BLaER1 (cell line): Measurements from ENCODE around the gene AKT1.

Experiments
- H3K27ac ChIP-seq: shearing (Covaris generic); formaldehyde crosslinking; 2 replicates; pipeline ENCODE4 v1.8.1; 2022
- H3K27me3 ChIP-seq: shearing (Covaris generic); formaldehyde crosslinking; 2 replicates; pipeline ENCODE4 v1.8.1; 2022
- H3K36me3 ChIP-seq: shearing (Covaris generic); formaldehyde crosslinking; 2 replicates; pipeline ENCODE4 v1.8.1; 2022
- H3K4me1 ChIP-seq: shearing (Covaris generic); formaldehyde crosslinking; 2 replicates; pipeline ENCODE4 v1.8.1; 2022
- H3K4me2 ChIP-seq: shearing (Covaris generic); formaldehyde crosslinking; 2 replicates; pipeline ENCODE4 v1.8.1; 2022
- H3K4me3 ChIP-seq: shearing (Covaris generic); formaldehyde crosslinking; 2 replicates; pipeline ENCODE4 v1.8.1; 2022
- H3K9ac ChIP-seq: shearing (Covaris generic); formaldehyde crosslinking; 2 replicates; pipeline ENCODE4 v1.8.1; 2022
- H3K9me3 ChIP-seq: shearing (Covaris generic); formaldehyde crosslinking; 2 replicates; pipeline ENCODE4 v1.8.1; 2022
- H4K20me1 ChIP-seq: shearing (Covaris generic); formaldehyde crosslinking; 2 replicates; pipeline ENCODE4 v1.8.1; 2022
- Cebpa-rat ChIP-seq: shearing (Covaris generic); IDR thresholded peaks from 2 replicates; pipeline ENCODE4 v1.8.1; 2022

AKT1 gene

GRCh38 chr14:104805941-104806624, 10.5 kb upstream of the AKT1 start:
- H3K4me3 ChIP-seq, result no peak overlapping the region
- no peaks in the 10 kb centered on the region for H3K9me3 ChIP-seq
- H3K9ac ChIP-seq, result 0 out of 2 replicates have a peak overlapping the region, but pooled peaks have one; percentile 30
- H3K27me3 ChIP-seq, result no peaks in the 10 kb centered on the region
- H3K36me3 ChIP-seq, result peaks cover 1% of the 10 kb centered on the region; the same call in 1 of the 2 replicates
- H4K20me1 ChIP-seq, result peaks cover 45% of the 10 kb centered on the region
- peak overlapping the region; percentile 98 for H3K4me2 ChIP-seq
- peaks cover 52% of the 10 kb centered on the region for H3K4me1 ChIP-seq
- peak overlapping the region; percentile 45; the same call in 1 of the 2 replicates for H3K27ac ChIP-seq
- TF ChIP-seq Cebpa-rat, result no peak

DNA sequence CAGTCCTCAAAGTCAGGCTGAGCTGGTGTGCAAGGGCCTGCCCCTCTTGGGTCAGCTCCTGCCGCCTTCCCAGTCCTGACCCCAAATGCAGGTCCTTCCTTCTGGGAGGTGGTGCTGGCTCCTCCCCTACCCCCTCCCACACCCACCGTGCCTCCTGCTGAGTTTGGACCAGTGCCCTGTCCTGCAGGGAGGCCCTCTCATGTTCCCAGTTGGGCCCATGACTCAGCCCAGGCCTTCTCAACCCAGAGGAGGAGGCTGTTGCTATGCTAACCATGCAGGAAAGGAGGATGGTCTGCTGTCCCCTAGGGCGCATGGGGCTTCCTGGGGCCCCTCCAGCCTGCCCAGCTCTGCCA, 9.8 kb upstream of the AKT1 start:
- TF ChIP-seq Cebpa-rat, result no peak
- Histone ChIP-seq H3K4me2 (peak overlapping the region; percentile 98), H3K36me3 (no peaks in the 10 kb centered on the region), H3K9ac (peak overlapping the region; percentile 30; the same call in 1 of the 2 replicates), H3K27me3 (no peaks in the 10 kb centered on the region), H3K4me3 (no peak overlapping the region), H3K27ac (peak overlapping the region; percentile 45), H3K4me1 (peaks cover 53% of the 10 kb centered on the region), H4K20me1 (peaks cover 45% of the 10 kb centered on the region), H3K9me3 (no peaks in the 10 kb centered on the region)

DNA sequence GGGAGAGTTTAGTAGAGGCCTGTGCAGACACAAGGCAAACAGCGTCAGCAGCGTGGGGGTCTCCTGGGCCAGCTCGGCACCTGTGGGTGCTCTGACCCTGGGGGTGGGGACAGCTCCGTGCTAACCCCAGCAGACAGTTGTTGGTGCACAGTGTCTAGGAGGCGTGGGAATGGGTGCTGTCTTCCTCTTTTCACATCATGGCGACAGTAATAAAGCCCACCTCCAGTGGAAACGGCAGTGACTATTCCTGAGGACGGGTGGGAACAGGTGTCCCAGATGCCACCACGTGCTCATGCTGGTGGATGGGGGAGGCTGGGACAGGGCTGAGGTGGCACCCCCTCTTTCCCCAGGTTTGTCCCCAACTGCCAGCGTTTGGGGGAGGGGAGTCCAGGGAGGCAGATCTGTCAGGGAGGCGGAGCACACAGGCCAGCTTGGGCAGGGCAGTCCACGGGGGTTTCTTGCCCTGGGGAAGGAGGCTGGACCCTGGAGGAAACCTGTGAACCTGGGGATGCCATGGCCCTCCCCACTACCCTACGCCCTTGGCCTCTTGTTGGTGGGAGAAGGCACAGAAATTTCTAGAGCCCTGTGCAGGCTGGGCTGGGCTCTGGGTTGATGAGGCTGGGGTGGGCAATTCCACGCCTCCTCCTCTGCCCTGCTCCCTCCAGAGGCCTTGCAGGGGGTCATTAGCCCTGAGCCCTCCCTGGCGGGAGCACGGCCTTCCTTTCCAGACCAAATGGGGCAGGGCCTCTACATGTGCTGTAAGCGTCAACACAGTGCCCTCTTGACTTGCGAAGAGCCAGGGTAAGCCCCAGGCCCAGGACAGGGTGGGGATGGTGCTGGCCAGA, 9.2 kb upstream of the AKT1 start:
- H3K27me3 ChIP-seq, result no peaks in the 10 kb centered on the region; the same call in 1 of the 2 replicates
- H3K9me3 ChIP-seq, result no peaks in the 10 kb centered on the region
- peaks cover 45% of the 10 kb centered on the region for H4K20me1 ChIP-seq
- peak overlapping the region; percentile 45 for H3K27ac ChIP-seq
- H3K4me3 ChIP-seq, result peak overlapping the region; percentile 15; the same call in 1 of the 2 replicates
- H3K36me3 ChIP-seq, result no peaks in the 10 kb centered on the region
- H3K9ac ChIP-seq, result peak overlapping the region; percentile 30
- peak overlapping the region; percentile 98 for H3K4me2 ChIP-seq
- peaks cover 57% of the 10 kb centered on the region for H3K4me1 ChIP-seq
- no peak for TF ChIP-seq Cebpa-rat

GRCh38 chr14:104803912-104804410, 8.4 kb upstream of the AKT1 start:
- peak overlapping the region; percentile 45; the same call in 1 of the 2 replicates for H3K27ac ChIP-seq
- no peaks in the 10 kb centered on the region for H3K36me3 ChIP-seq
- H4K20me1 ChIP-seq, result peaks cover 45% of the 10 kb centered on the region
- H3K9me3 ChIP-seq, result no peaks in the 10 kb centered on the region
- H3K4me1 ChIP-seq, result peaks cover 65% of the 10 kb centered on the region
- peaks cover 3% of the 10 kb centered on the region; the same call in 1 of the 2 replicates for H3K27me3 ChIP-seq
- TF ChIP-seq Cebpa-rat, result no peak
- 0 out of 2 replicates have a peak overlapping the region, but pooled peaks have one; percentile 25 for H3K9ac ChIP-seq
- H3K4me2 ChIP-seq, result peak overlapping the region; percentile 98
- peak overlapping the region; percentile 15; the same call in 1 of the 2 replicates for H3K4me3 ChIP-seq

GRCh38 chr14:104803280-104803911, 7.8 kb upstream of the AKT1 start:
- H4K20me1 ChIP-seq, result peaks cover 45% of the 10 kb centered on the region
- no peaks in the 10 kb centered on the region for H3K9me3 ChIP-seq
- H3K4me1 ChIP-seq, result peaks cover 70% of the 10 kb centered on the region
- H3K4me2 ChIP-seq, result peak overlapping the region; percentile 98
- no peak overlapping the region for H3K4me3 ChIP-seq
- no peak overlapping the region for H3K27ac ChIP-seq
- H3K27me3 ChIP-seq, result peaks cover 9% of the 10 kb centered on the region; the same call in 1 of the 2 replicates
- H3K9ac ChIP-seq, result peak overlapping the region; percentile 29; the same call in 1 of the 2 replicates
- no peaks in the 10 kb centered on the region for H3K36me3 ChIP-seq
- no peak for TF ChIP-seq Cebpa-rat

DNA sequence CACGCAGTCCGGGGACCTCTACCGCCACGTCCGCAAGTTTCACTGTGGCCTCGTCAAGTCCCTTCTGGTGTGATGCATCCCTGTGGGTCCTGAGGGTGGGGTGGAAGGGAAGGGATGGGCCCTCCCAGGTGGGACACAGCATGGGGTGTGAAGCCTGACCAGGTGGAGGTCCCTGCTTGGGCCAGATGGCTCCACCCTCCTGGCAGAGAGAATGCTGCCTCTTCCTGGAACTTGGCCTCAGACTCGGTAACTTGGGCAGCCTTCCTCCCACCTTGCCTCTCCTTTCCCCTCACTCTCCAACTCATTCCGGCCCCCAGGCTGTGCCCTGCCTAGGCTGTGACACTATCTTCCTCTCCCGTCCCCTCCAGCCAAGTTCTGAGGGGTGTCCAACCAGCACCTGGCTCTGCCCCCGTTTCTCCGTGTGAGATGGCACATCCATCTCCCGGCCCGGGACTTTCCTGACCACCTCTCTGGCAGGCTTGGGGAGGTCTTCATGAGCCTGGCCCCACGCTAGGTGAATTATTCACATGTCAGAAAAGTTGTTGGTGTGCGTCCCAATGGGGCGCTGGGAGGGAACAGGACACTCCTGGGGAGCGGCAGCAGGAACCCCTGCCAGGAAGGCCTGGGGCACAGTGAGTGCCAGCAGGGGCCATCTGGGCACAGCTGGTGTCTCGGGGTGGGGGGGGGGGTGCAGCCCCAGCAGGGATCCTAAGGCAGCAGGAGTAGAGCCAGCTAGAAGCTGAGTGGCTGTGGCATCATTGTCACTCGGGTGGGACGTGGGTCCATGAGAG, 7.0 kb upstream of the AKT1 start:
- Histone ChIP-seq H3K4me2 (peak overlapping the region; percentile 98), H3K36me3 (no peaks in the 10 kb centered on the region), H3K4me3 (no peak overlapping the region; the same call in 1 of the 2 replicates), H4K20me1 (peaks cover 45% of the 10 kb centered on the region), H3K9ac (peak overlapping the region; percentile 29; the same call in 1 of the 2 replicates), H3K27me3 (peaks cover 17% of the 10 kb centered on the region; the same call in 1 of the 2 replicates), H3K27ac (no peak overlapping the region), H3K9me3 (no peaks in the 10 kb centered on the region), H3K4me1 (peaks cover 78% of the 10 kb centered on the region)
- TF ChIP-seq Cebpa-rat, result no peak

DNA sequence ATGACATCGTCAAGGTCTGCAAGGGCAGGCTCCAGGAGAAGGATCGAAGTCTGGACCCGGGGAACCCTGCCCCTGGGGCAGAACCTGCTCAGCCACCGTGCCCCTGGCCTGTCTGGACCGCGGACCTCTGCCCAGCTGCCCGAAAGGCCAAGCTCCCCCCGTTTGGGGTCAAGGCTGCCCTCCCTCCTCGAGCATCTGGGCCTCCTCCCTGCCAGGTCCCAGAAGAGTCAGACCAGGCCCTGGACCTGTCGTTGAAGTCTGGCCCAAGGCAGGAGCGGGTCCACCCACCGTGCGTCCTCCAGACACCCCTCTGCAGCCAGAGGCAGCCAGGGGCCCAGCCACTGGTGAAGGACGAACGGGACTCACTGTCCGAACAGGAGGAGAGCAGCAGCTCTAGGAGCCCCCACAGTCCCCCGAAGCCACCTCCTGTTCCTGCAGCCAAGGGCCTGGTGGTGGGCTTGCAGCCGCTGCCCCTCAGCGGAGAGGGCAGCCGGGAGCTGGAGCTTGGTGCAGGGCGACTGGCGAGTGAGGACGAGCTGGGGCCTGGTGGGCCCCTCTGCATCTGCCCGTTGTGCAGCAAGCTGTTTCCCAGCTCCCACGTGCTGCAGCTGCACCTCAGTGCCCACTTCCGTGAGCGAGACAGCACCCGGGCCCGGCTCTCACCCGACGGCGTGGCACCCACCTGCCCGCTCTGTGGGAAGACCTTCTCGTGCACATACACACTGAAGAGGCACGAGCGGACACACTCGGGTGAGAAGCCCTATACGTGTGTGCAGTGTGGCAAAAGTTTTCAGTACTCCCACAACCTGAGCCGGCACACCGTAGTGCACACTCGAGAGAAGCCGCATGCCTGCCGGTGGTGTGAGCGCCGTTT, 6.2 kb upstream of the AKT1 start:
- no peak for TF ChIP-seq Cebpa-rat
- Histone ChIP-seq H3K27me3 (peaks cover 24% of the 10 kb centered on the region; the same call in 1 of the 2 replicates), H3K4me3 (peak overlapping the region; percentile 76), H3K4me2 (peak overlapping the region; percentile 98), H3K9me3 (no peaks in the 10 kb centered on the region), H3K4me1 (peaks cover 87% of the 10 kb centered on the region), H4K20me1 (peaks cover 45% of the 10 kb centered on the region), H3K36me3 (no peaks in the 10 kb centered on the region), H3K9ac (peak overlapping the region; percentile 76), H3K27ac (peak overlapping the region; percentile 78)
